Small intestine (tissue), 7 donors: ENCODE results near the gene TMEM114. TPM values are rescaled to one million over a fixed set of nuclear protein-coding genes. Genes with fewer than 3 reads are reported as not detected.

Experiments used
- DNase-seq, 2 donors: peaks; one replicate each; pipeline versions ENCODE4 v3.0.0 to v3.0.0-alpha.2; 2013
- FAIRE-seq: peaks from 2 replicates; lab custom pipeline; 2012; peaks lifted over from hg19 to GRCh38; lab: Jason Lieb, UNC
- H3K27ac ChIP-seq, 3 donors: one replicate each; pipeline ENCODE4 v1.5.1; 2013; ENCODE audit warnings: low read length in 2 of 3, mild to moderate bottlenecking in 2 of 3, control low read depth in 1 of 3, inconsistent platforms in 1 of 3, low read depth in 1 of 3, moderate library complexity in 1 of 3
- H3K27me3 ChIP-seq, 3 donors: one replicate each; pipeline ENCODE4 v1.6.1; 2013; ENCODE audit warnings: low read length in 3 of 3, inconsistent platforms in 1 of 3; ENCODE audit not compliant: control insufficient read depth in 3 of 3, insufficient read depth in 3 of 3
- H3K36me3 ChIP-seq, 3 donors: one replicate each; pipeline ENCODE4 v1.6.1; 2013; ENCODE audit warnings: low read length in 3 of 3, inconsistent platforms in 1 of 3, low read depth in 1 of 3, mild to moderate bottlenecking in 1 of 3, moderate library complexity in 1 of 3; ENCODE audit not compliant: control insufficient read depth in 3 of 3, insufficient read depth in 2 of 3
- H3K4me1 ChIP-seq, 3 donors: one replicate each; pipeline ENCODE4 v1.6.1; 2013; ENCODE audit warnings: low read length in 2 of 3, inconsistent platforms in 1 of 3, low read depth in 1 of 3, mild to moderate bottlenecking in 1 of 3, moderate library complexity in 1 of 3; ENCODE audit not compliant: control insufficient read depth in 3 of 3, insufficient read depth in 2 of 3
- H3K4me3 ChIP-seq, 3 donors: one replicate each; pipeline ENCODE4 v1.5.1; 2013; ENCODE audit warnings: low read length in 3 of 3, control low read depth in 1 of 3, inconsistent platforms in 1 of 3, low read depth in 1 of 3, mild to moderate bottlenecking in 1 of 3, moderate library complexity in 1 of 3
- H3K9me3 ChIP-seq, 2 donors: one replicate each; pipeline ENCODE4 v1.6.1; 2013; ENCODE audit warnings: low read depth in 1 of 2, low read length in 1 of 2; ENCODE audit not compliant: control insufficient read depth in 2 of 2, insufficient read depth in 1 of 2
- WGBS, 3 donors: extraction: QIAGEN DNeasy Blood & Tissue Kit; methylation state at CpG; one replicate each; pipeline ENCODE4 v1.1.7; 2013; 5-methylcytosine and 5-hydroxymethylcytosine counted together
- polyA plus RNA-seq, 4 donors: library from polyadenylated mRNA; stranded (reverse) in 3 of 4; unstranded in 1 of 4; fragments of 200-250 nt in 3 of 4; fragments of 120-200 nt in 1 of 4; gene quantifications; one replicate each; pipeline versions ENCODE4 v1.2.1 to v1.2.3, GENCODE V29; 2013
- donor health status: healthy with polysubstance abuse.
- donor health status: control.
- donor health status: control.
- donor health status: Bipolar disorder and iron deficiency.
- donor health status: healthy.

Gene TMEM114
- polyA plus RNA-seq, 4 donors: not detected

DNA sequence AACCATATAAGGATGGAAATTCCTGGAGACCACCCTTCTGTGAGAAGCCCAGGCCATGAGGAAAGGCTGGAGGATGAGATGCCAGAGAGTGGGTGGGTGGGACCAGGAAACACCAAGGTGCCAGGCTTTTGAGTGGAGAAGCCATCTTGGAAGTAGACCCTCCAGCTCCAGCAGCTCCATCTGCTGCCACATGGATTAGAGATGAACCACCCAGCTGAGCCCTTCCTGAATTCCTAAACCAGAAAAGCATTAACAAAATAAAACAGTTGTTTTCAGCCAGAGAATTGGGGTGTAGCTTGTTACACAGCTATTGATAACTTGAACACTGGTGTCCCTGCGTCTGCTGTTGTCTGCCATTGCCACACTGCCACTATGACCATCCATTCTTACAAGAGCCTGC lies 6.3 kb upstream of the TMEM114 start:
- Histone ChIP-seq H3K36me3 (no peaks in the 10 kb centered on the region), H3K9me3 (peaks cover 0 to 16% of the 10 kb centered on the region in 2 donors), H3K27ac (no peak overlapping the region), H3K27me3 (peaks cover 0 to 7% (median 2%) of the 10 kb centered on the region in 3 donors), H3K4me3 (no peak overlapping the region), H3K4me1 (no peaks in the 10 kb centered on the region)
- no peak for DNase-seq
- WGBS, 3 donors: 75 to 87% (median 86%) methylated on average over 1 of the region's 1 CpG
- no peak for FAIRE-seq

DNA sequence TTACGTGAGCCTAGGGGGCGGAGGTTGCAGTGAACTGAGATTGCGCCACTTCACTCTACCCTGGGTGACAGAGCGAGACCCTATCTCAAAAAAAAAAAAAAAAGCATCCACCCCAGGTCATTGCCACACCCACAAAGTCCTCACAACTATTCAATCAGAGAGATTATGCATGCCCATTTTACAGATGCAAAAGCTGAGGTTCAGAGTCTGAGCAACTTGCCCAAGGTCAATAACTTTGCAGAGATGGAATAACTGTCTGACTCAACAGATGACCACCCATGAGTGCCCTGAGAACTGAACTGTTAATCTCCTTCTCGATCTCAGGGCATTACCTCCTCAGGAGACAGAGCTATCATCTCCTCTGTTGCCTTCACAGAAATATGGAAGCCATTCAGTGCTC lies 5.5 kb upstream of the TMEM114 start:
- no peaks in the 10 kb centered on the region for H3K4me1 ChIP-seq
- no peak overlapping the region for H3K4me3 ChIP-seq
- no peaks in the 10 kb centered on the region for H3K36me3 ChIP-seq
- no peak for DNase-seq
- FAIRE-seq: no peak
- peaks cover 0 to 8% (median 5%) of the 10 kb centered on the region in 3 donors for H3K27me3 ChIP-seq
- H3K27ac ChIP-seq: no peak overlapping the region
- H3K9me3 ChIP-seq: peaks cover 0 to 17% of the 10 kb centered on the region in 2 donors
- 82 to 93% (median 90%) methylated on average over 5 of the region's 5 CpGs for WGBS, 3 donors

DNA sequence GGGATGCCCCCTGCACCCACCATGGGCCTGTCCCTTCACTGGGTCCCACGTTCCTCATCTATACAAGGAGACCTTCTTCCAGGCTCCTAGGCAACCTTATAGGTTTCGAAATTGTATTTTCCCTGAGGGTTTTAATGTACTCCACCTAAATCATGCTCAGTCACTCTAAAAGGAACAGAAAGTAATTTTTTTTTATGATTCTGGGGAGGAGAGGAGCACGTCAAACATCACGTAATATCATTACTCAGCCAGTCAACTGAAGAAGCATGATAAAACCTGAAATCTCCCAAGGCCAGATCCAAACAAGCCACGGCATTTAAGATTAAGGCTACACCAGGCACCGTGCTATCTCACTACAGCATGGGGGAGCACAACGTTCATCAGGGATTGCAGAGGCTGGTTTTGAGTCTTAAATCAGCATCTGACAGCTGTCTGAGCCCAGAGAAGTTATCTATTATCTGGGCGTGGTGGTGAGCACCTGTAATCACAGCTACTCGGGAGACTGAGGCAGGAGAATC lies 3.9 kb upstream of the TMEM114 start:
- Histone ChIP-seq H3K4me1 (no peaks in the 10 kb centered on the region), H3K9me3 (peaks cover 0 to 17% of the 10 kb centered on the region in 2 donors), H3K27ac (no peak overlapping the region), H3K4me3 (no peak overlapping the region), H3K36me3 (no peaks in the 10 kb centered on the region), H3K27me3 (peaks cover 3 to 22% (median 15%) of the 10 kb centered on the region in 3 donors)
- DNase-seq: no peak
- WGBS, 3 donors: 24 to 55% (median 33%) methylated on average over 9 of the region's 9 CpGs
- no peak for FAIRE-seq

- FAIRE-seq: no peak
- H3K9me3 ChIP-seq: peaks cover 0 to 8% of the 10 kb centered on the region in 2 donors
- no peaks in the 10 kb centered on the region for H3K4me1 ChIP-seq
- 88 to 96% (median 94%) methylated on average over 3 of the region's 3 CpGs for WGBS, 3 donors
- H3K36me3 ChIP-seq: no peaks in the 10 kb centered on the region
- DNase-seq: no peak
- no peak overlapping the region for H3K4me3 ChIP-seq
- peaks cover 8 to 39% (median 30%) of the 10 kb centered on the region in 3 donors for H3K27me3 ChIP-seq
- H3K27ac ChIP-seq: no peak overlapping the region
These were observed 1.1 kb upstream of the TMEM114 start for GRCh38 chr16:8591451-8591850.

DNA sequence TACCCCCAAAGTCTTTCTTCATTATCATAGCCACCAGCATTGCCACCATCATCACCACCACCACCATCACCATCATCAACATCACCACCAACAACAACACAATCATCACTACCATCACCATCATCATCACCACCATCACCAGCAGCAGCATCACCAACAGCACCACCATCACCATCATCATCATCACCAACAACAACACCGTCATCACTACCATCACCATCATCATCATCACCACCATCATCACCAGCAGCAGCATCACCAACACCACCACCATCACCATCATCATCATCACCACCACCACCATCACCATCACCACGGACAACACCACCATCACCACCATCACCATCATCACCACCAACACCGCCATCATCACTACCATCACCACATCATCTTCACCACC lies 500 bp upstream of the TMEM114 start:
- no peak for FAIRE-seq

GRCh38 chr16:8589057-8589899 lies 1.0 kb downstream of the TMEM114 start:
- no peak for FAIRE-seq
- H3K4me3 ChIP-seq: no peak overlapping the region

More for the DNA sequence above, 500 bp upstream of the TMEM114 start:
- Histone ChIP-seq H3K4me3 (no peak overlapping the region), H3K36me3 (no peaks in the 10 kb centered on the region), H3K4me1 (no peaks in the 10 kb centered on the region), H3K27me3 (peaks cover 8 to 41% (median 30%) of the 10 kb centered on the region in 3 donors), H3K27ac (no peak overlapping the region), H3K9me3 (peaks cover 0 to 5% of the 10 kb centered on the region in 2 donors)
- 87 to 96% (median 94%) methylated on average over 3 of the region's 3 CpGs for WGBS, 3 donors
- DNase-seq: no peak

DNA sequence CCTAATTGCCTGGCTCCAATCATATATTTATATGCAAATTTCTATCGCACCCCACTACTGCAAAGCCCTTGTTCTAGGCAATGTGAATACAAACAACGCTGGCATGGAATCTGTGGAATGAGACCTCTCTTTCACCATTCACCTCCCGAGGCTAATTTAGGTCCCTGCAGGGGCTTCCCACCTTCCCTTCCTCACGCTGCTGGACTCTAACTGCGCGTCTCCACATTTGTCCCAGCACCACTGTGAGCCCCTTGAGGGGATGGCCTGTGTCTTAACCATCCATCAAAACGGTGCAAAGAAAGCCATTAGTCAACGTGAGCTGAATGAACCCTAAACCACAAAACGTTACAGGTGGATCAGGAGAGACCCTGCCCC lies 1.6 kb downstream of the TMEM114 start:
- Histone ChIP-seq H3K9me3 (peaks cover 0 to 5% of the 10 kb centered on the region in 2 donors), H3K36me3 (no peaks in the 10 kb centered on the region), H3K27ac (no peak overlapping the region), H3K4me1 (no peaks in the 10 kb centered on the region), H3K27me3 (peaks cover 8 to 45% (median 30%) of the 10 kb centered on the region in 3 donors), H3K4me3 (no peak overlapping the region)
- WGBS, 3 donors: 8 to 31% (median 9%) methylated on average over 9 of the region's 9 CpGs
- no peak for FAIRE-seq
- no peak for DNase-seq

More at GRCh38 chr16:8589057-8589899, 1.0 kb downstream of the TMEM114 start:
- peaks cover 0 to 5% of the 10 kb centered on the region in 2 donors for H3K9me3 ChIP-seq
- no peaks in the 10 kb centered on the region for H3K4me1 ChIP-seq
- no peak overlapping the region for H3K27ac ChIP-seq
- no peaks in the 10 kb centered on the region for H3K36me3 ChIP-seq
- H3K27me3 ChIP-seq: peaks cover 8 to 45% (median 30%) of the 10 kb centered on the region in 3 donors
- WGBS, 3 donors: 3 to 5% (median 3%) methylated on average over 58 to 64 of the region's 64 CpGs
- peak in 1 of 2 donors; percentile 11 for DNase-seq

- no peaks in the 10 kb centered on the region for H3K36me3 ChIP-seq
- no peak for DNase-seq
- peaks cover 8 to 41% (median 28%) of the 10 kb centered on the region in 3 donors for H3K27me3 ChIP-seq
- no peak for FAIRE-seq
- peaks cover 0 to 2% of the 10 kb centered on the region in 2 donors for H3K9me3 ChIP-seq
- no peak overlapping the region for H3K4me3 ChIP-seq
- no peaks in the 10 kb centered on the region for H3K4me1 ChIP-seq
- H3K27ac ChIP-seq: no peak overlapping the region
These were observed 3.2 kb downstream of the TMEM114 start for GRCh38 chr16:8587065-8587464.
